ENCODE results near the gene TSPAN31.

TSPAN31 gene

DNA sequence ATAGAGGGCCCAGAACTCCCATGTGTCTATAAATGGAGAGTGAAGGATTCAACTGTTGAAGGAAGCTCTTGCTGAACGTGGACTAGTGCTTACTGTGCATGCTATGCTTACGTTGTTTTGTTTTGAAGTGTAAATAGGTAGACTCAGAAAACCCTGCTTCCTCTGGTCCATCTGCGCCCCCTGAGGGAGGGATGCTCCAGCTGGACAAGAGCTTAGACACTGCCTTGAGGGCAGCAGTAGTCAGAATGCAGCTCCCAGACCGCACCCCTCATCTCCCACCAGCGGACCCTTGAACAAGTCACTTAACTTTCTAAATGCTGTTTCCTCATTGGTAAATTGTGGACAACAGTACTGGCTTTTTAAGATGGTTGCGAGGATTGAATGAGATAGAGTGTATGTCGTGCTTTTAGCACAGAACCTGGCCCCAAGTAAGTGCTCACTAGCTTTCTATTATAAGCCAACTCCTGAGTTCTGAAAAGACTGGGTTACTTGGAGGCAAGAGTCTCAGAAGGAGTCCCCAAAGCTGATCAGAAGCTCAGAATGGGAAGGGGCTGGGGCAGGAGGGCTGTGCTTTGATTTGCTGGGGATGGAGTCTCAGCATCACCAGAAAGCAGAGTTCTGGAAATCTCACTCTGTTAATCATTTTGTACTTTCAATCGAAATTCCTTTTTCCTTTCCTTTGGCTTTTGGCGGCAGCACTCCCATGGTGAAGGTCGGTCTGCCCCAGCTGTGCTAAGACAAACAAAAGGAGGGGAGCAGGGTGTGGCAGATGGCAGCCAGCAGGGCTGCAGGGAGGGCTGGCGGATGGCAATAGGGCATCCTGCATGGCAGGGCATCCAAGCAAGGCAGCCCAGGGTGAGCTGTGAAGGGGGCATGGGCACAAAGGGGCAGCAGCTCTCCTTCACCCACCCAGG is 21.9 kb upstream of the TSPAN31 start:
- DNase-seq, result peak; percentile 44

DNA sequence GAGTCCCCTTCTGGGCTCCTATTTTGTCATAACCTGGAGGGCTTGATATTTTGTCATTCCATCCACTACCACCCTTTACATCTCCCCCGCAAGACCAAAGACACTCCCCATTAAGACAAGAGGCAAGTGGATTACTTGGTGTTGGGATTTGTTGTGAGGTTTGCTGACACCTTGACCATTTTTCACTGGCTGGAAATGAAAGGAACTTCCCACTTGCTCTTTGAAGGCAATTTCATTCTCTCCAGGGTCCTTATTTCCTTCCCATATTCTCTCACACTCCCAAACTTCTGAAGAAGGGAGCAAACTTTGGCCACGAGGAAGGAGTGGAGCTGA is 21.2 kb upstream of the TSPAN31 start:
- no peak for DNase-seq

DNA sequence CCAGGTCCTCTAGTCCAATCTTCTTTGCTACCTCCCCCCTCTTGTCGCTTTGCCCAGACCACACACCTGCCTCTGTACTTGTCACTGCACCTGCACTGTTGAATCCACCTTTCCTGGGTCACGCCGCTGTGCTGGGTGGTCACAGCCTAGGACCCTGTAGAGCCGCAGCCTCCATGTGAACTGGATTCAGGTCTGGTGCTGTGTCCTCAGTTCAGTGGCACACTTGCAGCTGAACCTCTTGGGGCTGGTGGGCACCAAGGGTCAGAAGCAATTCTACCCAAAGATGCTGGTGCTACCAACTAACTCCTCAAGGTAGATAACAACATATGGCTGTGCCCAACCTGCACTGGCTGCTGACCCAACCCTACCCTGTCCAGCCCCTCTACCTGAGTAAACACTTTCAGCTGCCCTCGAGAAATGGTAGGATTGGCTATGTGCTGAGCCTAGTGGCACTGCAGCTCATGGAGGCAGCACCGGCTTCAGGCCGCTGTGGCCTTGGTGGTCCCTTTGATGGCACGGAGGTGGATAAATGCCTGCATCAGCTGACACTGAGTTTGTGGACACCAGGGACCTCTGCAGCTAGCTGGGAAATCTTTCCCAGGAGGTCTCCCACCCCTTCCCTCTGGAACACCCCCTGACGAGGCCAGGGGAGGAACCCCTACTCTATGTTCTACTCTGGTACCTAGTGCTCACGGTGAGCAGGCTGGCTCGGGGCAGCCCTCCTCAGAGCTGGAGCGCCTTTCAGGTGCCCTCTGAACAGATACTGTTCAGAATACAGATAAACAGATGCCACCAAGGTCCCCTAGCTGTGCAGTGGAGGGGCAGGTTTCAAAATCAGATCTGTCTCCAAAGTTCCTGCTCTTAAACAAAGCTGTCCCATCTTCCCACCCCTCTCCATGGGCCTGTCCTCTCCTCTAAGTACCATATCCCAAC is 20.6 kb upstream of the TSPAN31 start:
- no peak for DNase-seq

DNA sequence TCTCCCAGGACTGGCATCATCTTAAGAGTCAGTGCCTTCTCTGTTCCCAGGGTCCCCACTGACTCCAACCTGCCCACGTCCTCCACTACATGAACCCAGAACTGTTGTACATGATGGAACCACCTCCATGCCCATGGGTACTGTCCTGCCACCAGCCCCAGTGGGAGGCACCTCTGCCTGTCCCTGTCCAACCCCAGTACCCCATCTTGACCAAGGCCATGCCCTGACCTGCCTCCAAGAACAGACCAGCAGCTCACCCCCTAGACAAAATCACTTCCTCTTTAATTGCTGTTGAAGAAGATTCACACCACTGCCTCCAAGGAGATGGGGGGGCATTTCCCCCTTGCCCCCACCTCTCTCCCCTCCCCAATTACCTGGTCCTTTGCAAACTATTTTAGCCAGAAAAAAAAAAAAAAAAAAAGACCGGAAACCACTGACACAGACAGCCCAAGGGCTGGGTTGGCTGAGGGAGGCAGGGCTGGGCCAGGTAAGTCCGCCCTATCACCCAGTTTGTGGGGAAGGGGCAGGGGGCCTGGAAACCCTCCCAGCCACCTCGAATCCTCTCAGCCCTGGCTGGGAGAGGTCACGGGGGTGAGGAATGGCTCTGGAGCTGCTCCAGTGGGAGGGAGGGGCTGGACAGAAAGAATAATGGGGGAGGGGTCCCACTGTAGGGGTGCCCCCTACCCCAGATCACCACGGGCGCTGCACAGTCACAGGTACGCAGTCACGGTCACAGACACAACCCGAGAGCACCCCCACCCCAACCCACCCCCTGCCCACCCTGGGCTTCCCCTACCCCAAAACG is 19.7 kb upstream of the TSPAN31 start:
- DNase-seq, result no peak

DNA sequence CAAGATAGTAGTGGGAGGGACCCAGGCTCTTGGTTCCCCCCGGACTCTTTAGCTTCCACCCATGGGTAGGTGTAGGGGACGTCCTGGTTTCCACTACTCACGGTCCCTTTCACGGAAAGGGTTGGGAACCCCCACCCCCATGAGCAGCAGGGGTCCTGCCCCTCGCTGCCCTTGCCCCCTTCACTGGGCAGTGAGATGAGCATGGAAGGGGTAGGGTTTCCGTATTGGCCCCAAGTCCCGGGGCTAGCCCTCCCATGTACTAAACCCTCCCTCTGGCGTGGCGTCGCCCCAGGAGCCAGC is 19.0 kb upstream of the TSPAN31 start:
- DNase-seq, result no peak

DNA sequence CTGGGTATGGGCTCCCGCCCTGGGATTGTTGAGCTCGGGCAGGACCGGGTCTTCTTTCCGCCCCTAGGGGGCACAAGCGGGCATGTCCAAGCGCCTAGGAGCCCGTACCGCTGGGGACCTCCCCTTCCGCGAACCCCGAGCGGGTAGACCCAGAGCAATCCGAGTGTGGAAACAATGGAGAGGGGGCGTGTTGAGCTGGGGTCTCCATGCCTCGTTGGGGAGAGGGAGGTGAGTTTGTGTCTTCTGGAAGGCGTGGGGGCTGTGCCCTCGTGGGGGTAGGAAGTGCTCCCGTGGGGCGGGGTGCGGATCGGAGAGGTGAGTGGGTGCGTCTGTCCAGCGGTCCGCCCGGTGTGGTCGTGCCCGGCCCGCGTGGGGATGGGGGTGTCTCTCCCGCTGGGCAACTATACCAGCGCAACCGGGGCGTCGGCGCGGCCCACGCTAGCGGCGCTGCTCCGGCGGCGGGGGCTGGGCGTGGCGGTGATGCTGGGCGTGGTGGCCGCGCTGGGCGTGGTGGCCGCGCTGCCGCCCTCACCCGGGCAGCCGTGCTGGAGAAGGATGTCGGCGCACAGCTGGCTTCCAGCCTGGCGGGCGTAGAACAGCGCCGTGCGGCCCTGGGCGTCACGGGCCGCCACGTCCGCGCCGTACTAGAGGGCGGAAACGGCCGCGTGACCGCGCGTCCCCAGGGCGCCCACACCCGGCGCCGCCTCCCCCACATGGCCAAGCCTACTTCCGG is 18.5 kb upstream of the TSPAN31 start:
- DNase-seq, result peak; percentile 88

DNA sequence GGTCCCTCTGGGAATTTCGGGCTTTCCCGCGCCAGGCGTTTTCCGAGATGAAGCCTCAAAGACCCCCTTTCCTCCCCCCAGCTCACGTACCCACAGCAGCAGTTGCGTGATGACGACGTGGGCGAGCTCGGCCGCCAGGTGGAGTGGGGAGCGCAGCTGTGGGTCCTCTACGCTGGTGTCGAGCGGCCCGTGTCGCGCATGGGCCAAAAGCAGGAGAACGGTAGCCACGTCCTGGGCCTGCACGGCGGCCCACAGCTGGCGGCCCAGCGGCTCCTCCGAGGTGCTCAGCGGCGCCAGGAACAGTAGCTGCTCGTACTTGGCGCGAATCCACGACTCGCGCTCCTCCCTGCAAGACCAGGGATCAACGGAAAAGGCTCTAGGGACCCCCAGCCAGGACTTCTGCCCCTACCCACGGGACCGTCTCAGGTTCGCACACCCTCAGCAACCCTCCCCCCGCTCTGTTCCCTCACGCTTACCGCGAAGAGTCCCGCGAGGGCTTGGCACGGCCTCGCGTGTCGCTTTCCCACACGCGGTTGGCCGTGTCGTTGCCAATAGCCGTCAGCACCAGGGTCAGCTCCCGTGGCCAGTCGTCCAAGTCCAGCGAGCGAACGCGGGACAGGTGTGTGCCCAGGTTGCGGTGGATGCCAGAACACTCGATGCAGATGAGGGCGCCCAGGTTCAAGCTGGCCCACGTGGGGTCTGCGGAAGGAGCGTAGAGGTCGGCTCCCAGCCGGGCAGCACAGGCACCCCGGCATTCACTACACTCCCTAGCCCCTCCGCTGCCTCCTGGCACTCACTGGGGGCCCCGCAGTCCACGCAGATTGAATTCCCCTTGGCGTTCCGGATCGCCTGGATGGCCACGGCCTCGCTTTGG is 17.7 kb upstream of the TSPAN31 start:
- no peak for DNase-seq

DNA sequence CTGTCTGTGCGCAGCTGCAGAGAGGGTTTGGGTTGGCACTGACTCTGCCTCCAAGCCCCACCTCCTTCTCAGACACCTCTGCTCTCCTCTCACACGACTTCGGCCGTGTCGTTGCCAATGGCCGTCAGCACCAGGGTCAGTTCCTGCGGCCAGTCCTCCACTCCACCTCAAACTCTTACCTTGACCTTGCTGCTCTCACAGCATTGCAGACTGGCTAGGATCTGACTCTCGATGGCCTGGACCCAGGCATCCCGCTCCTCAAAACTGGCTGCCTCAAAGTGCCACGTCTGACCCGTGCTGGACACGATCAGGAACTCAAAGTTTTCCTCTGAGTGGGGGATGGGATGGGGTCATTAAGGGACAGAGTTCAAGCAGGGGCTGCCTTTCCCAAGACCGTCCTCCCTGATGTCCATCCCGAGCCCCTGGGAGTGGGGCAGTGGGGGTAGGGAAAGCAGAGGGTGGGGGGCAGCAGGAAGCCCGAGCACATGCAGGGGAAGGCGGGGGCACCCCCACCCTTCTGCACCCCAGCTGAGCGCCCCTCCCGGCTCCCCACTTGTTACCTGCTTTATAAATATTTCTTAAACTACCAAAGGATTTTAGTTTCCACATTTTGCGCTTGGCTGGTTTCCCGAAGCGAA is 17.0 kb upstream of the TSPAN31 start:
- no peak for DNase-seq

DNA sequence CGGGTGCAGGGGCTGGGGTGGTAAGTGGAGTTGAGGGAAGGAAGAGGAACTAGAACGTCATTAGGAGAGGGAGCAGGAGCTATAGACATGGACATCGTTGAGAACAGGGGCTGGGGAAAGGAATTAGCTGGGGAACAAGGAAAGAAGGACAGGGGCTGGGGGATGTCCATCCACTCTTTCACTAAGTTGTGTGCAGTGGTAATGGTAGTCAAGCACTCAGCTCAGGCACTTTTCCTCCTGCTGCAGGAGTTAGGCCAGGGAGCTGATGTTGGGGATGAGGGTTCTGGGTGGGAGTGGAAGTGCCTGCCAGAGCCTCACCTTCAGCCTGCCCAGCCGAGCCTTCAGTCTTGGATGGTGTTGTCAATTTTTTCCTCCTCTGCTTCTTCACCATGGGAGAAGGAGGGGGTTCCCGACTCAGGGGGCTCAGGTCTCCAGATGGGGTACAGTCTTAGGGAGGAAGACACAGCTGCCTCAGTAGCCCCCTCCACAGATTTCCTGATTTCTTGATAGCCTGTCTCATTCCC is 15.5 kb upstream of the TSPAN31 start:
- no peak for DNase-seq

DNA sequence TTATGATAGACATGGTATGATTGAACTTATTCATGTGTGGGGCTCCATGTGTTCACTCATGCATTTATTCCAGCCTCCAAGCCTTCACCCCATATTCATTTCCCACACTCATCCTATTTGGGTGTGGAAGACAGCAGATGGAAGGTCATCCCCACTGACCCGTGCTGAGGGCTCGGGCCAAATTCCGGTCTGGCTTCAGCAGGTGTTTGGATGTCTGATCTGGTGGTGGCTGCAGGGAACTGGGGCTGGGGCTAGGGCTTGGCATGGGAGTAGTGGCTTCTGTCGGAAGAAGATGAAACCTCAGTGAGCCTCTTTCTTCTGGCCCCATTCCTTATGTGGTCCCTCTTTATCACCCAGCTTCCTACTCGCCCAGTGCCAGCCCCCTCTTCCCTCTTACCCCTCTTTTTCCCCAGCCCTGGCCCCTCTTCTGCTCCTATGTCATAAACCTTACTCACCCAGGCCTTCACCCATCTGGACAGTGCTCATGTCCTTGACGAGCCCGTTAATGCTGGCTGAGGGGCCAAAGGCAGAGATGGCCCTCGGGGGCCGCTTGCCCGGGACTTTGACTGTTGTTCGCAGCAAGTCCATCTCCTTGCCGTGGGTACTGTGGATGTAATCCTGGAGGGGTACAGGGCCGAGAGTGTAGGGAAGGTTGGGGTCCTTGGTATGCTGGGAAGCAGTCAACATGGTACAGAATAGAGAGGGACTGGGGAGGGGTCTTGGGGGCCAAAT is 14.3 kb upstream of the TSPAN31 start:
- DNase-seq, result no peak

DNA sequence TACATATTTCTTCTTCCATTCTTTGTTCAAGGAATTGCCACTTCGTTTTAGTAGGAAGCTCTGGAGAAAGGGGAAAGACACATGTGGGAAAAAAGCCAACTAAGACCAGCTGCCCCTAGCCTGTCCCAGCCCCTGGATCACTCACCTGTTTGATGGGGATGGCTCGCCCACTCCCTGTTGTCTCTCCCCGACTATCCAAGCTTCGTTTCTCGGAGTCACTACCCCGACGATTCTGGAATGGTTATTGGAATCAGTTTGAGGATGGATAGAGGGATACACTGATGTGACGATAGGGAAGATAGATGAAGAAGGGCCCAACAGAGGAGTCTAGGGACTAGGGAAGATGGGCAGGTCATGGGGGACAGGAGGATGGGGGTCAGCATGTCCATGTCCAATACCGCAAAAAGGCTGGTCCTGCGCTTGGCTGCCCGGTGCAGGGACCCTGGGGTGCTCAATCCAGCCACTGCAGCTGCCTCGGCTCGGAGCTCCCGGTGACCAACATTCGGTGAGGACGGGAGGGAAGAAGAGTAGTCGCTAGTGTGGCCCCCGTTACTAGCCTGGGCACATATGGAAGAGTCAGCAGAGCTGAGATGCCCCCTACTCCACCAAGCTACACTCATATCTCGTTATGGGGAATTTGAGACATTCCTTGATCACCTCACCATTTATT is 13.3 kb upstream of the TSPAN31 start:
- no peak for DNase-seq

DNA sequence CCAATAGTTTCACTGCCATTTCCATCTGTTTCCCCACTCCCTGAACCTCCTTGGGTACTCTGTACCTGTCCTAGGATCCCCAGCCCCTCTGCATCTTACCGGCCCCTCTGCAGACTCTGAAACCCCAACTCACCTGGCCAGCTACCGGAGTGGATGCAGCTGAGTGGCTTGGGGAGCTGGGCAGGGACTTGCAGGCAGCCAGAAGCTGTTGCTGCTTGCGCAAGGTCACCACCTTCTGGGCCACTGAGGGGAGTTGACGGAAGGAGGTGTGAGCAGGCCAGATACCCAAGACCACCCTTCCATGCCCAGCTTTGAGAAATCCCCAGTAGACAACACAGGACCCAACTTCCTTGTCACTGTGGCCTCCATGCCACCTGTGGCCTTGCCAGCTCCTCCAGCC is 12.6 kb upstream of the TSPAN31 start:
- DNase-seq, result no peak

DNA sequence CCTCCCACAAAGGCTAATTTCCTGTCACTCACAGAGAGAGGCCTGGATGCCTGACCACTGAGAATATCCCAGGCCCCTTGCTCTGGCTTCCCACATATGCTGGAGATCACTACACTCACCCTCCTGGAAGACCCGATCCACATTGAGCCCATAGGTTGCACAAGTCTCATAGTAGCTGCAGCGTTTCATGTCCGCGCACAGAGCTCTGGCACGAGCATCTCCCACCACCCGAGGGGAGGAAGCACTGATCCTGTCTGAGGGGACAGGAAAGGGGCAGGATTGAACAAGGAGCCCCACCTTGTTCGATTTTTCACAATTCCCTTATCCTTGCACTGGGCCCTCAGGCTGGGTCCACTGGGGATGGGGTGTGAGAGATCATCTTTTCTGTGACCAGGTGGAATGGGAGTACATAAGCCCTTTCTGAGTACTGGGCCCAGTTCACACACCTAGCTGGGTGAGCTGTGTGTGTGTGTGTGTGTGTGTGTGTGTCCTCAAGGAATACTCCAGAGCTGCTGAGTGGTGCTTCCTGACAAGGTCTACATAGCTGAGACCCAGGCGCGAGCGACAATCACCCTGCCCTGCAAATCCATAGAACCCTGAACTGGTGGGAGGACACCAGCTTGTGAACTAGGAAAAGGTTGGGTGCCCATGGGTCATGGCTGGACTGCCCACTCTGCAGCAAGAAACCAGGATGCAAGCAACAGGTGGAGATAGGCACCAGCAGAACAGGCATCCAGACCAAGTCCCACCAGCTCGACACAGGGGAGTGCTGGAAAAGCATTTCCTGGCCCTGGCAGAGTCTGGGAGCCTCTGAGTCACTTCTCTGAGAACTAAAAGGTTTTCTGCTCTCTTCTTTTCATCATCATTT is 11.9 kb upstream of the TSPAN31 start:
- no peak for DNase-seq

DNA sequence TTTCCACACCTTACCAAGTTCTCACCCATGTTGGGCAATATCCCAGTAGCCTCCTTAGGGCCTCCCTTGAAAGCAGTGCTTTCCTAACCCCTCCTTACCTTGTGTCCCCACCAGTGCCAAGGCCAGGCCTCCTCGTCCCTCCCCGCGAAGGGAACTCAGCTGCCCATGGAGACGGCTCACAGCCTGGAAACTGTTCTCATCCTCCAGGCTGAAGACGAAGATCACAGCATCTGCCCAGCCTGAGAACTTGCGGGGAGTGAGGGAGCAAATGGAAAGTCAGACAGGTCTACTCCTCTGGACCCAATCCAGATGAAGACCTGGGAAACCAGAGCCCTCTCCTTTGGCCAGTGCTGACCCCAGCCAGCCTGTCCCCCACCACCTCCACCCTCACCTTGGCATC is 10.9 kb upstream of the TSPAN31 start:
- DNase-seq, result no peak

DNA sequence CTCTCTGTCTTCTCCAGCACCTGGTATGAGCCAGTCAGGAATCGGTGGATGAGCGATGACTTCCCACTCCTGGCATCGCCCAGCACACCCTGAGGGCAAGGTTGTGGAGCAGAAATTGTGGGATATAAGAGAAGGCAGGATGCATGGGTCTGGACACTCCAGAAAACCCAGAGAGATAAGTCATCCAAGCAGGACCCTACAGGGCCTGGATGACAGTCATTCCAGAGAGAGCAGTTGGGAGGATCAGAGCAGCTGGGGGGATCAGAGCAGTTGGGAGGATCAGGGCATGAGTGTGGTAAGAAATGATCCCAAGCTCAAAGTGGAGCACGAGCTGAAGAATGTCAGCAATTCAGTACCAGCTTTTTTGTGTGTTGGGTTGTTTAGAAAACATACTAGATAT is 10.2 kb upstream of the TSPAN31 start:
- DNase-seq, result no peak

DNA sequence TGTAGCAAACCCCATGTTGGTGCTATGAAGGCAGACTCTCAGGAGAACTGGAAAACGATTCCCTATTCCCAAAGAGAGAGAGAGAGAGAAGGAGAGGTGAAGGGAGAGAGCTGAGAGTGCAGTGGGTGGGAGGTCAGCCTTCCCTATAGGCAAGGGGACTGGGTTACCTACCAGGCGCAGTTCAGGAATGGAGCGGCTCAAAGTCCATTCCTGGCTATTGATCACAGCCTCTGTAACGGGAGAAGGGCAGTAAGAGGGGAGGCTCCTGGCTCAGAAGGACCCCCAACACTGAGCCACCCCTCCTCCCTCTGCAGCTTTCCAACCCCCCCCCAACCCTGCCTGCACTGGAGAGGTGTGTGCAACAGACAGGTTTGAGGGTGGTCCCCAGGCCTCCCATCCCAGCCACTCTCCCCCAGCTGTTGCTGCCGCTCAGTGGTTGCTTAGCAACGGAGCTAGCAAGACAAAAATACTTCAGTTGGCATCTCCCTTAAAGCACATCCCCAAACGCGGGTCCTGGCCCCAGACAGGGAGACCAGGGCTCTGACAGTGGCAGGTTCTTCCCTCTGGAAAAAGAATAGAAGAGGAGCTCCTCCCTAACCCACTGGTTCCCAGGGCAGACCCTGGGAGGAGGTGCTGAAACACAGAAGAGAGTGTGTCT is 9.5 kb upstream of the TSPAN31 start:
- DNase-seq, result peak; percentile 24

DNA sequence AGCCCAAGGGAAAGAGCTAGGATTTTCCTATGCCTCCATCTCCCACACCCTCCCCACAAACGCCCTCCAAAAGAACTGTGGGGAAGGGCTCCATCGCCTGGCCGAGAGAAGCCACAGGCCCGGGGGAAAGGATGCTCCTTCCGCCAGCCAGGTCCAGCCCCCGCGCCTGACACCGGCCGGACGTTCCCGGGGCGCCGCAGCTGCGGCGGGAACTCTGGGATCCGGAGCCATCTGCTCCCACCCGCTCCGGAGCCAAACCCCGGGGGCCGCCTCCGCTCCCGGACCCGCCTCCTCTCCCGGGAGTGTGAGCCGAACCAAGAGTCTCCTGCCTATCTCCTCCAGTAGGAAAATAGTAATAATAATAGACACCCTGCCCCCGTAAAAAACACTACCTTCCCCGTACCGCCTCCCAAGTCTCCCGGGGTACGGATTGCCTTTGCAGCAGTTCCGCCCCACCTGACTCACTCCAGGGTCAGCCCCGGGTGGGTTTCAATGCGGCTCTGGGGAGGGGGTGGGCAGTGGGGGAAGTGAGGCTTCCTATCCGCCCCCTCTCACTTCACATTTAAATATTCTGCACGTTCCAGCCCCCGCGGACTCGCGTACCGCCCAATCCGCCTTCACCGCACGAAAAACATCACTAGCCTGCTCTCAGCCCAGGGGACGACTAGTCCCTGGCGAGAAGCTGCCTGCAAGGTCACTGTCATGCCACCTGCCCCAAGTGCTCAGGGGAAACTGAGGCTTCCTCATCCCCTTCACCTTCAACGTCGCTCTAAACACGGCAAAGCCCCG is 8.7 kb upstream of the TSPAN31 start:
- DNase-seq, result no peak

Measured in NCI-H2171 (cell line).